Transverse colon (tissue), 4 donors: Measurements from ENCODE around the gene CACNA1S. TPM values are rescaled to one million over a fixed set of nuclear protein-coding genes. Genes with fewer than 3 reads are reported as not detected.

Experiments used
- DNase-seq: peaks from one replicate; pipeline ENCODE4 v3.0.0-alpha.2; 2019
- H3K27ac ChIP-seq, 4 donors: fragments of 200-600 bp; sonication (generic); 2 replicates each; pipeline ENCODE4 v1.5.1; 2016 to 2018; ENCODE audit warnings: inconsistent platforms in 4 of 4
- H3K27me3 ChIP-seq: fragments of 200-600 bp; sonication (generic); 2 replicates; pipeline ENCODE4 v1.5.1; 2017; ENCODE audit warnings: inconsistent platforms
- H3K36me3 ChIP-seq, 4 donors: fragments of 200-600 bp; sonication (generic); 2 replicates each; pipeline ENCODE4 v1.5.1; 2017 to 2019; ENCODE audit warnings: inconsistent platforms in 4 of 4
- H3K4me1 ChIP-seq, 4 donors: fragments of 200-600 bp; sonication (generic); 2 replicates each; pipeline ENCODE4 v1.5.1; 2017 to 2020; ENCODE audit warnings: inconsistent platforms in 4 of 4
- H3K4me3 ChIP-seq, 4 donors: fragments of 200-600 bp; sonication (generic); 1 replicate in 1 of 4; 2 replicates in 3 of 4; pipeline versions ENCODE4 v1.5.1 to v1.6.1; 2017 to 2019; ENCODE audit warnings: inconsistent platforms in 4 of 4
- H3K9me3 ChIP-seq, 2 donors: fragments of 200-600 bp; sonication (generic); 2 replicates each; pipeline ENCODE4 v1.5.1; 2017 to 2019; ENCODE audit warnings: inconsistent platforms in 2 of 2
- CTCF ChIP-seq, 5 experiments: fragments of 200-600 bp in 3 of 5; fragments of 450-650 bp in 2 of 5; sonication (generic) in 3 of 5; IDR thresholded peaks; 1 replicate in 2 of 5; 2 replicates in 3 of 5; pipeline ENCODE4 v1.5.1; 2016 to 2017; ENCODE audit warnings: antibody characterized with exemption in 5 of 5, inconsistent platforms in 3 of 5, mild to moderate bottlenecking in 2 of 5, moderate library complexity in 1 of 5
- EP300 ChIP-seq: sonication (generic); formaldehyde crosslinking; IDR thresholded peaks from one replicate; pipeline ENCODE4 v1.6.1; 2017; ENCODE audit warnings: antibody characterized with exemption, low read depth
- POLR2A ChIP-seq: fragments of 450-650 bp; IDR thresholded peaks from one replicate; pipeline ENCODE4 v1.6.1; 2016; ENCODE audit warnings: antibody characterized with exemption, mild to moderate bottlenecking, moderate library complexity
- POLR2AphosphoS5 ChIP-seq, 3 donors: sonication (generic); formaldehyde crosslinking; IDR thresholded peaks; one replicate each; pipeline ENCODE4 v1.6.1; 2016; ENCODE audit warnings: antibody characterized with exemption in 3 of 3
- WGBS, 2 donors: methylation state at CpG; one replicate each; pipeline ENCODE4 v1.1.5; 2018; ENCODE audit warnings: low coverage in 1 of 2; 5-methylcytosine and 5-hydroxymethylcytosine counted together
- in situ Hi-C, 4 donors: fragments of 200-750 bp; cut with MboI; loops; one replicate each; pipeline versions ENCODE4 v1.15.0 to v1.15.1; 2017; ENCODE audit warnings: low sequenced_read_pairs in 3 of 4, low pct_ligation_motif_present in 1 of 4, low pct_unique_long_range_greater_than_20kb in 1 of 4
- intact Hi-C: fragments of 100-400 bp; cut with DNase I; formaldehyde crosslinking; loops from one replicate; pipeline ENCODE4 v1.15.1; 2023; ENCODE audit warnings: low total_unique reads
- total RNA-seq, 4 donors: library from RNA; depleted of rRNA; stranded (reverse); fragments of >200 nt; gene quantifications; one replicate each; pipeline ENCODE4 v1.1.0, GENCODE V29; 2016

The CACNA1S gene
- total RNA-seq, 4 donors from 2014 or later, result not detected

GRCh38 chr1:201090541-201090940 lies 21.7 kb downstream of the CACNA1S start:
- in situ Hi-C loops (no loop called here), intact Hi-C loops (no loop called here)
- Histone ChIP-seq H3K4me3 (no peak overlapping the region), H3K27ac (no peak overlapping the region), H3K36me3 (no peaks in the 10 kb centered on the region), H3K9me3 (no peaks in the 10 kb centered on the region), H3K4me1 (no peaks in the 10 kb centered on the region), H3K27me3 (no peaks in the 10 kb centered on the region)
- TF ChIP-seq POLR2AphosphoS5 (IDR thresholded peaks at IDR 0.05) (no peak), CTCF (IDR thresholded peaks at IDR 0.05) (no peak), POLR2A (no peak), EP300 (no peak)
- DNase-seq, result no peak
- WGBS, 2 donors, result 83 to 86% methylated on average over 2 to 4 of the region's 4 CpGs

GRCh38 chr1:201089596-201089995 lies 22.6 kb downstream of the CACNA1S start:
- no peaks in the 10 kb centered on the region for H3K36me3 ChIP-seq
- in situ Hi-C loops (no loop called here), intact Hi-C loops (no loop called here)
- no peak overlapping the region for H3K27ac ChIP-seq
- DNase-seq, result no peak
- no peak overlapping the region for H3K4me3 ChIP-seq
- TF ChIP-seq EP300 (no peak), CTCF (IDR thresholded peaks at IDR 0.05) (no peak), POLR2AphosphoS5 (IDR thresholded peaks at IDR 0.05) (no peak), POLR2A (no peak)
- H3K27me3 ChIP-seq, result no peaks in the 10 kb centered on the region
- no peaks in the 10 kb centered on the region for H3K4me1 ChIP-seq
- 90% methylated on average over 4 to 5 of the region's 5 CpGs for WGBS, 2 donors
- no peaks in the 10 kb centered on the region for H3K9me3 ChIP-seq

GRCh38 chr1:201088901-201089525 lies 23.2 kb downstream of the CACNA1S start:
- H3K4me1 ChIP-seq, result no peaks in the 10 kb centered on the region
- DNase-seq, result no peak
- in situ Hi-C loops (no loop called here), intact Hi-C loops (no loop called here)
- H3K27me3 ChIP-seq, result no peaks in the 10 kb centered on the region
- no peak overlapping the region for H3K27ac ChIP-seq
- no peak overlapping the region for H3K4me3 ChIP-seq
- H3K9me3 ChIP-seq, result no peaks in the 10 kb centered on the region
- H3K36me3 ChIP-seq, result no peaks in the 10 kb centered on the region
- WGBS, 2 donors, result 56 to 92% methylated on average over 5 to 19 of the region's 19 CpGs
- TF ChIP-seq POLR2AphosphoS5 (IDR thresholded peaks at IDR 0.05) (no peak), POLR2A (no peak), CTCF (IDR thresholded peaks at IDR 0.05) (no peak)

- no peaks in the 10 kb centered on the region for H3K9me3 ChIP-seq
- no peaks in the 10 kb centered on the region for H3K36me3 ChIP-seq
- DNase-seq, result no peak
- intact Hi-C loops (no loop called here), in situ Hi-C loops (no loop called here)
- no peak overlapping the region for H3K27ac ChIP-seq
- H3K4me3 ChIP-seq, result no peak overlapping the region
- H3K4me1 ChIP-seq, result no peaks in the 10 kb centered on the region
- TF ChIP-seq CTCF (IDR thresholded peaks at IDR 0.05) (no peak), POLR2A (no peak), EP300 (no peak), POLR2AphosphoS5 (IDR thresholded peaks at IDR 0.05) (no peak)
- no peaks in the 10 kb centered on the region for H3K27me3 ChIP-seq
- 50 to 75% methylated on average over 1 to 4 of the region's 4 CpGs for WGBS, 2 donors
These were observed 23.8 kb downstream of the CACNA1S start for GRCh38 chr1:201088395-201088794.
